ENCODE data around the gene IFT74.

Gene IFT74

GRCh38 chr9:26995810-26996209 is 39.6 kb downstream of the IFT74 start:
- Histone ChIP-seq H3K9ac (ENCODE audit: insufficient read length) (no peak overlapping the region), H3K9me3 (ENCODE audit: low read depth, low read length) (no peaks in the 10 kb centered on the region), H3K36me3 (ENCODE audit: insufficient read depth, low read length) (no peaks in the 10 kb centered on the region), H3K4me3 (no peak overlapping the region), H3K27ac (no peak overlapping the region)
- no peak for DNase-seq (ENCODE audit: low read depth, low spot score)
- TF ChIP-seq EZH2 (IDR thresholded peaks at IDR 0.05): no peak

- Histone ChIP-seq H3K4me3 (no peak overlapping the region), H3K36me3 (ENCODE audit: insufficient read depth, low read length) (no peaks in the 10 kb centered on the region), H3K9me3 (ENCODE audit: low read depth, low read length) (no peaks in the 10 kb centered on the region), H3K27ac (no peak overlapping the region), H3K9ac (ENCODE audit: insufficient read length) (no peak overlapping the region)
- no peak for DNase-seq (ENCODE audit: low read depth, low spot score)
- TF ChIP-seq EZH2 (IDR thresholded peaks at IDR 0.05) (no peak), POLR2AphosphoS5 (IDR thresholded peaks at IDR 0.05; ENCODE audit: borderline replicate concordance, low read depth, low read length) (no peak), FOXP2 (optimal IDR thresholded peaks at IDR 0.05; ENCODE audit: control extremely low read depth, extremely low read length, insufficient read depth) (no peak)
Measured at GRCh38 chr9:27003426-27004077, 47.3 kb downstream of the IFT74 start.

GRCh38 chr9:27005491-27005890 is 49.3 kb downstream of the IFT74 start, which contains the start of gene LRRC19:
TSS of gene LRRC19 (minus strand) at chr9:27005672. CDS start at chr9:26999694, 5,978 bp downstream.
- H3K9ac ChIP-seq (ENCODE audit: insufficient read length): no peak within 1 kb of the TSS
- TF ChIP-seq EZH2 (IDR thresholded peaks at IDR 0.05): no peak
- no peak for TF ChIP-seq FOXP2 (optimal IDR thresholded peaks at IDR 0.05; ENCODE audit: control extremely low read depth, extremely low read length, insufficient read depth)
- TF ChIP-seq POLR2AphosphoS5 (IDR thresholded peaks at IDR 0.05; ENCODE audit: borderline replicate concordance, low read depth, low read length): no peak
- H3K9me3 ChIP-seq (ENCODE audit: low read depth, low read length): no peaks in the 10 kb centered on the region
- H3K36me3 ChIP-seq (ENCODE audit: insufficient read depth, low read length): no peaks in the 10 kb centered on the region
- H3K4me3 ChIP-seq: no peak within 1 kb of the TSS
- no peak for DNase-seq (ENCODE audit: low read depth, low spot score)
- no peak within 1 kb of the TSS for H3K27ac ChIP-seq

- Histone ChIP-seq H3K4me3 (no peak overlapping the region), H3K9ac (ENCODE audit: insufficient read length) (no peak overlapping the region), H3K27ac (no peak overlapping the region), H3K36me3 (ENCODE audit: insufficient read depth, low read length) (peaks cover 30% of the 10 kb centered on the region), H3K9me3 (ENCODE audit: low read depth, low read length) (no peaks in the 10 kb centered on the region)
- DNase-seq (ENCODE audit: low read depth, low spot score): no peak
- TF ChIP-seq POLR2AphosphoS5 (IDR thresholded peaks at IDR 0.05; ENCODE audit: borderline replicate concordance, low read depth, low read length): no peak
- TF ChIP-seq FOXP2 (optimal IDR thresholded peaks at IDR 0.05; ENCODE audit: control extremely low read depth, extremely low read length, insufficient read depth): no peak
- no peak for TF ChIP-seq EZH2 (IDR thresholded peaks at IDR 0.05)
Measured at GRCh38 chr9:27019589-27019988, 63.4 kb downstream of the IFT74 start.

GRCh38 chr9:27022920-27023319 is 66.7 kb downstream of the IFT74 start:
- H3K4me3 ChIP-seq: no peak overlapping the region
- peaks cover 29% of the 10 kb centered on the region for H3K36me3 ChIP-seq (ENCODE audit: insufficient read depth, low read length)
- TF ChIP-seq EZH2 (IDR thresholded peaks at IDR 0.05) (no peak), FOXP2 (optimal IDR thresholded peaks at IDR 0.05; ENCODE audit: control extremely low read depth, extremely low read length, insufficient read depth) (no peak)
- H3K9ac ChIP-seq (ENCODE audit: insufficient read length): no peak overlapping the region
- no peak overlapping the region for H3K27ac ChIP-seq
- DNase-seq (ENCODE audit: low read depth, low spot score): no peak
- no peaks in the 10 kb centered on the region for H3K9me3 ChIP-seq (ENCODE audit: low read depth, low read length)

GRCh38 chr9:27029186-27029585 is 73.0 kb downstream of the IFT74 start:
- Histone ChIP-seq H3K27ac (no peak overlapping the region), H3K9ac (ENCODE audit: insufficient read length) (no peak overlapping the region), H3K9me3 (ENCODE audit: low read depth, low read length) (no peaks in the 10 kb centered on the region), H3K4me3 (no peak overlapping the region), H3K36me3 (ENCODE audit: insufficient read depth, low read length) (peaks cover 9% of the 10 kb centered on the region; the same call in 1 of the 2 replicates)
- DNase-seq (ENCODE audit: low read depth, low spot score): no peak
- no peak for TF ChIP-seq EZH2 (IDR thresholded peaks at IDR 0.05)
- TF ChIP-seq FOXP2 (optimal IDR thresholded peaks at IDR 0.05; ENCODE audit: control extremely low read depth, extremely low read length, insufficient read depth): no peak
- no peak for TF ChIP-seq POLR2AphosphoS5 (IDR thresholded peaks at IDR 0.05; ENCODE audit: borderline replicate concordance, low read depth, low read length)

- H3K27ac ChIP-seq: no peak overlapping the region
- TF ChIP-seq POLR2AphosphoS5 (IDR thresholded peaks at IDR 0.05; ENCODE audit: borderline replicate concordance, low read depth, low read length): no peak
- no peak for TF ChIP-seq FOXP2 (optimal IDR thresholded peaks at IDR 0.05; ENCODE audit: control extremely low read depth, extremely low read length, insufficient read depth)
- TF ChIP-seq EZH2 (IDR thresholded peaks at IDR 0.05): no peak
- no peaks in the 10 kb centered on the region for H3K9me3 ChIP-seq (ENCODE audit: low read depth, low read length)
- DNase-seq (ENCODE audit: low read depth, low spot score): peak; percentile 39
- H3K9ac ChIP-seq (ENCODE audit: insufficient read length): no peak overlapping the region
- no peak overlapping the region for H3K4me3 ChIP-seq
- no peaks in the 10 kb centered on the region for H3K36me3 ChIP-seq (ENCODE audit: insufficient read depth, low read length)
Measured at GRCh38 chr9:27033815-27034403, 77.7 kb downstream of the IFT74 start.

- no peaks in the 10 kb centered on the region for H3K9me3 ChIP-seq (ENCODE audit: low read depth, low read length)
- no peak overlapping the region for H3K4me3 ChIP-seq
- H3K27ac ChIP-seq: no peak overlapping the region
- no peaks in the 10 kb centered on the region for H3K36me3 ChIP-seq (ENCODE audit: insufficient read depth, low read length)
- no peak for TF ChIP-seq FOXP2 (optimal IDR thresholded peaks at IDR 0.05; ENCODE audit: control extremely low read depth, extremely low read length, insufficient read depth)
- DNase-seq (ENCODE audit: low read depth, low spot score): no peak
- no peak overlapping the region for H3K9ac ChIP-seq (ENCODE audit: insufficient read length)
Measured at GRCh38 chr9:27037499-27037898, 81.3 kb downstream of the IFT74 start.

GRCh38 chr9:27041746-27042145 is 85.5 kb downstream of the IFT74 start:
- TF ChIP-seq EZH2 (IDR thresholded peaks at IDR 0.05) (no peak), POLR2AphosphoS5 (IDR thresholded peaks at IDR 0.05; ENCODE audit: borderline replicate concordance, low read depth, low read length) (no peak), FOXP2 (optimal IDR thresholded peaks at IDR 0.05; ENCODE audit: control extremely low read depth, extremely low read length, insufficient read depth) (no peak)
- H3K9me3 ChIP-seq (ENCODE audit: low read depth, low read length): no peaks in the 10 kb centered on the region
- no peak overlapping the region for H3K4me3 ChIP-seq
- DNase-seq (ENCODE audit: low read depth, low spot score): no peak
- H3K27ac ChIP-seq: no peak overlapping the region
- H3K36me3 ChIP-seq (ENCODE audit: insufficient read depth, low read length): no peaks in the 10 kb centered on the region
- H3K9ac ChIP-seq (ENCODE audit: insufficient read length): no peak overlapping the region
